ENCODE data around the gene EDIL3. TPM values are rescaled to one million over a fixed set of nuclear protein-coding genes. Genes with fewer than 3 reads are reported as not detected.
A peak's percentile ranks its signal among the peaks of the same experiment; 100 is the strongest.

Gene EDIL3
- total RNA-seq, 2 donors from 2014 or later, result 2.2 to 17.5 TPM

GRCh38 chr5:83937837-83938236 is 446.8 kb downstream of the EDIL3 start:
- no peak overlapping the region for H3K27ac ChIP-seq (ENCODE audit: low read depth, low read length)
- WGBS, 2 experiments (ENCODE audit: insufficient coverage in 1 of 2, insufficient read length in 1 of 2), result no CpG with 5 or more reads among the region's 1 CpG
- DNase-seq, result no peak
- H3K4me1 ChIP-seq (ENCODE audit: control insufficient read depth, insufficient read depth, low read length), result no peaks in the 10 kb centered on the region
- no peak overlapping the region for H3K9ac ChIP-seq (ENCODE audit: extremely low read depth, low read length, poor library complexity, severe bottlenecking)
- Mint-ChIP-seq H3K4me3 (no peak overlapping the region), H3K4me1 (peaks cover 1% of the 10 kb centered on the region), H3K27ac (no peak overlapping the region), H3K9me3 (peaks cover 2% of the 10 kb centered on the region), H3K36me3 (ENCODE audit: low read depth) (no peaks in the 10 kb centered on the region), H3K27me3 (ENCODE audit: insufficient read depth) (no peaks in the 10 kb centered on the region)
- H3K4me3 ChIP-seq (ENCODE audit: low read length), result no peak overlapping the region
- no peaks in the 10 kb centered on the region for H3K9me3 ChIP-seq (ENCODE audit: control insufficient read depth, low read length)
- H3K27me3 ChIP-seq (ENCODE audit: control insufficient read depth, insufficient read depth, low read length, poor library complexity, severe bottlenecking), result no peaks in the 10 kb centered on the region
- H3K36me3 ChIP-seq (ENCODE audit: control insufficient read depth, insufficient read depth, low read length), result no peaks in the 10 kb centered on the region
- no peak for TF ChIP-seq CTCF (conservative IDR thresholded peaks at IDR 0.05)

DNA sequence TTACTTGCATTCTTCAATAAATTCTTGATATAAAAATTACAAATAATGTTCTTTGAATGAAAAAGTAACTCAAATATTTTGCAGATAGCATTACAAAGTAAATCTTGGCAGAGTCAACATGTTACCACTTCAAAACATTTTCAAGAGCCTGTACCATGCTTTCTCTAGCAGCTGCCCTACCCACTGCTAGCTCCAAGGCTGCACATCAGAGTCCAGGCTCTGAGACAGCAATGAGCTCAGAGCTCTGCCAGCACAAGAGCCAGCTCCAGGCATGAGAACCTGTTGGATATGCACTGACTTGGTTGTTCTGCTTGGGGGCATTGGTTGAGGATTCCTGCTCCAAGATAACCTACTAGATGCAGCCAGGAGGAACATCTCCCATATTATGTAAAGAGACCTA is 452.7 kb downstream of the EDIL3 start:
- no peaks in the 10 kb centered on the region for H3K36me3 Mint-ChIP-seq (ENCODE audit: low read depth)

DNA sequence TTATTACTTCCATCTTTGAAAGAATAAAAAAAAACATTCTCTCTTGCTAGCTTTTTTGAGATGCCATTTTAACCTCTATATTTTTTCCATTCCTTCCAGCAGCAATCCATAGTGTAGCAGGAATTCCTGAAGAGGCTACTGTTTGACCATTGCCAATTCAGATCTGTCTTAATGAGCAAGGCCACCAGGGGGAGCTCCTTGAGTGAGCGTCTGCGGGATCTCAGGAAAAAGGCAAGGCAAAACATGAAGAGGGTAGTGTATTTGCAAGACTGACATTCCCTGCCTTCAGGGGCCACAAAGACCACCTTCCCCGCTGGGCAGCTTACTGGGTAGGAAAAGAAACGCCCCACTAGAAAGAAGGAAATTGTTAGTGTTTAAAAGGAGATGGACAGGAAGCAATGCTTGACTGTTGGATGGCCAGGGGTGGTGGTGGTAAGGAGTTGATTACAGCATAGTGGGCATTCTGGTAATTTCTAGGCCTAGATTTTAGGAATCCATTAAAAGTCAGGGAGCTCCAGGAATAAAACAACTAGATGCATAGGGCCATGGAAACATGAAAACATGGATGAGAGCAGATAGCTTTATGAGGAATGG is 457.4 kb downstream of the EDIL3 start:
- peaks cover 13% of the 10 kb centered on the region for H3K9me3 ChIP-seq (ENCODE audit: control insufficient read depth, low read length)
- H3K27me3 Mint-ChIP-seq (ENCODE audit: insufficient read depth), result peaks cover 20% of the 10 kb centered on the region
- H3K4me1 Mint-ChIP-seq, result peaks cover 28% of the 10 kb centered on the region
- H3K9ac ChIP-seq (ENCODE audit: extremely low read depth, low read length, poor library complexity, severe bottlenecking), result no peak overlapping the region
- 5% methylated on average over 4 of the region's 4 CpGs; no CpG with 5 or more reads in 1 of the 2 experiments for WGBS, 2 experiments (ENCODE audit: insufficient coverage in 1 of 2, insufficient read length in 1 of 2)
- no peaks in the 10 kb centered on the region for H3K36me3 Mint-ChIP-seq (ENCODE audit: low read depth)
- H3K27ac ChIP-seq (ENCODE audit: low read depth, low read length), result no peak overlapping the region
- no peak overlapping the region for H3K4me3 Mint-ChIP-seq
- peak; percentile 97 for DNase-seq
- peaks cover 6% of the 10 kb centered on the region for H3K4me1 ChIP-seq (ENCODE audit: control insufficient read depth, insufficient read depth, low read length)
- no peak overlapping the region for H3K27ac Mint-ChIP-seq
- H3K27me3 ChIP-seq (ENCODE audit: control insufficient read depth, insufficient read depth, low read length, poor library complexity, severe bottlenecking), result peaks cover 30% of the 10 kb centered on the region
- H3K4me3 ChIP-seq (ENCODE audit: low read length), result no peak overlapping the region
- no peaks in the 10 kb centered on the region for H3K36me3 ChIP-seq (ENCODE audit: control insufficient read depth, insufficient read depth, low read length)
- TF ChIP-seq CTCF (conservative IDR thresholded peaks at IDR 0.05), result peak; percentile 92
- H3K9me3 Mint-ChIP-seq, result peaks cover 12% of the 10 kb centered on the region

More for the DNA sequence above, 452.7 kb downstream of the EDIL3 start:
- Mint-ChIP-seq H3K4me1 (peaks cover 3% of the 10 kb centered on the region), H3K27me3 (ENCODE audit: insufficient read depth) (peaks cover 2% of the 10 kb centered on the region), H3K27ac (no peak overlapping the region), H3K4me3 (no peak overlapping the region), H3K9me3 (peaks cover 2% of the 10 kb centered on the region)
- Histone ChIP-seq H3K27me3 (ENCODE audit: control insufficient read depth, insufficient read depth, low read length, poor library complexity, severe bottlenecking) (peaks cover 27% of the 10 kb centered on the region), H3K4me3 (ENCODE audit: low read length) (no peak overlapping the region), H3K36me3 (ENCODE audit: control insufficient read depth, insufficient read depth, low read length) (no peaks in the 10 kb centered on the region), H3K4me1 (ENCODE audit: control insufficient read depth, insufficient read depth, low read length) (no peaks in the 10 kb centered on the region), H3K9me3 (ENCODE audit: control insufficient read depth, low read length) (peaks cover 6% of the 10 kb centered on the region), H3K27ac (ENCODE audit: low read depth, low read length) (no peak overlapping the region), H3K9ac (ENCODE audit: extremely low read depth, low read length, poor library complexity, severe bottlenecking) (no peak overlapping the region)
- no peak for TF ChIP-seq CTCF (conservative IDR thresholded peaks at IDR 0.05)
- no peak for DNase-seq

Measured in endodermal cell (in vitro differentiated cells).